Measurements from ENCODE around the gene PDE4D. TPM values are rescaled to one million over a fixed set of nuclear protein-coding genes. Genes with fewer than 3 reads are reported as not detected.

The PDE4D gene
- total RNA-seq, 2 experiments from 2014 or later = 164 to 175 TPM

- Histone ChIP-seq H3K9me3 (ENCODE audit: control insufficient read depth in 1 of 2, insufficient read depth in 1 of 2, low read length in 2 of 2) (peaks cover 0 to 4% of the 10 kb centered on the region in 2 experiments), H3K4me3 (ENCODE audit: low read length) (no peak overlapping the region), H3K36me3 (ENCODE audit: insufficient read depth, low read length) (no peaks in the 10 kb centered on the region), H3K27ac (ENCODE audit: low read depth in 1 of 2, low read length in 2 of 2) (no peak overlapping the region), H3K4me1 (ENCODE audit: insufficient read depth, low read length) (no peaks in the 10 kb centered on the region), H3K27me3 (ENCODE audit: control insufficient read depth in 1 of 2, insufficient read depth in 2 of 2, low read length in 2 of 2) (no peaks in the 10 kb centered on the region)
- no peak for TF ChIP-seq CTCF (IDR thresholded peaks at IDR 0.05)
- Mint-ChIP-seq H3K27me3 (peaks cover 8% of the 10 kb centered on the region), H3K4me3 (no peak overlapping the region), H3K36me3 (ENCODE audit: low read depth) (no peaks in the 10 kb centered on the region), H3K9me3 (no peaks in the 10 kb centered on the region), H3K4me1 (ENCODE audit: low read depth) (no peaks in the 10 kb centered on the region), H3K27ac (no peak overlapping the region)
- CTCF ChIA-PET = no interaction called here
- intact Hi-C loops (cut with DNase I, micrococcal nuclease) = no loop called here
- no peak for ATAC-seq (ENCODE audit: poor library complexity)
- no peak for DNase-seq
- POLR2A ChIA-PET = no interaction called here
Measured at GRCh38 chr5:59458321-59458720, 435.2 kb downstream of the PDE4D start.

- H3K27ac Mint-ChIP-seq = no peak overlapping the region
- Histone ChIP-seq H3K27me3 (ENCODE audit: control insufficient read depth in 1 of 2, insufficient read depth in 2 of 2, low read length in 2 of 2) (no peaks in the 10 kb centered on the region), H3K27ac (ENCODE audit: low read depth in 1 of 2, low read length in 2 of 2) (no peak overlapping the region), H3K4me1 (ENCODE audit: insufficient read depth, low read length) (no peaks in the 10 kb centered on the region), H3K4me3 (ENCODE audit: low read length) (no peak overlapping the region), H3K36me3 (ENCODE audit: insufficient read depth, low read length) (no peaks in the 10 kb centered on the region), H3K9me3 (ENCODE audit: control insufficient read depth in 1 of 2, insufficient read depth in 1 of 2, low read length in 2 of 2) (no peaks in the 10 kb centered on the region)
- H3K4me1 Mint-ChIP-seq (ENCODE audit: low read depth) = no peaks in the 10 kb centered on the region
- CTCF ChIA-PET = no interaction called here
- no peaks in the 10 kb centered on the region for H3K27me3 Mint-ChIP-seq
- DNase-seq (no peak), ATAC-seq (ENCODE audit: poor library complexity) (no peak)
- no peaks in the 10 kb centered on the region for H3K36me3 Mint-ChIP-seq (ENCODE audit: low read depth)
- no peak overlapping the region for H3K4me3 Mint-ChIP-seq
- POLR2A ChIA-PET = no interaction called here
- intact Hi-C loops (cut with DNase I, micrococcal nuclease) = no loop called here
- no peaks in the 10 kb centered on the region for H3K9me3 Mint-ChIP-seq
- no peak for TF ChIP-seq CTCF (IDR thresholded peaks at IDR 0.05)
Measured at GRCh38 chr5:59449905-59450644, 443.5 kb downstream of the PDE4D start.

GRCh38 chr5:59446356-59446755 is 447.2 kb downstream of the PDE4D start:
- H3K27me3 Mint-ChIP-seq = no peaks in the 10 kb centered on the region
- Histone ChIP-seq H3K9me3 (ENCODE audit: control insufficient read depth in 1 of 2, insufficient read depth in 1 of 2, low read length in 2 of 2) (no peaks in the 10 kb centered on the region), H3K36me3 (ENCODE audit: insufficient read depth, low read length) (no peaks in the 10 kb centered on the region), H3K4me3 (ENCODE audit: low read length) (no peak overlapping the region), H3K4me1 (ENCODE audit: insufficient read depth, low read length) (no peaks in the 10 kb centered on the region), H3K27me3 (ENCODE audit: control insufficient read depth in 1 of 2, insufficient read depth in 2 of 2, low read length in 2 of 2) (no peaks in the 10 kb centered on the region), H3K27ac (ENCODE audit: low read depth in 1 of 2, low read length in 2 of 2) (no peak overlapping the region)
- H3K4me1 Mint-ChIP-seq (ENCODE audit: low read depth) = no peaks in the 10 kb centered on the region
- H3K4me3 Mint-ChIP-seq = no peak overlapping the region
- ATAC-seq (ENCODE audit: poor library complexity) = no peak
- POLR2A ChIA-PET = no interaction called here
- H3K9me3 Mint-ChIP-seq = no peaks in the 10 kb centered on the region
- CTCF ChIA-PET = no interaction called here
- intact Hi-C loops (cut with DNase I, micrococcal nuclease) = no loop called here
- H3K27ac Mint-ChIP-seq = no peak overlapping the region
- TF ChIP-seq CTCF (IDR thresholded peaks at IDR 0.05) = no peak
- no peak for DNase-seq
- no peaks in the 10 kb centered on the region for H3K36me3 Mint-ChIP-seq (ENCODE audit: low read depth)
